ENCODE data around the gene NUP50.

Gene NUP50

GRCh38 chr22:45200860-45201511 is 37.3 kb downstream of the NUP50 start:
- TF ChIP-seq CTCF (IDR thresholded peaks at IDR 0.05; ENCODE audit: extremely low read depth, missing control alignments) = no peak
- peak; percentile 9 for DNase-seq (ENCODE audit: low spot score)

- TF ChIP-seq CTCF (IDR thresholded peaks at IDR 0.05; ENCODE audit: extremely low read depth, missing control alignments) = no peak
- peak; percentile 10 for DNase-seq (ENCODE audit: low spot score)
Measured at GRCh38 chr22:45201678-45202332, 38.1 kb downstream of the NUP50 start.

- DNase-seq (ENCODE audit: low spot score) = no peak
- TF ChIP-seq CTCF (IDR thresholded peaks at IDR 0.05; ENCODE audit: extremely low read depth, missing control alignments) = no peak
Measured at GRCh38 chr22:45202333-45203149, 38.8 kb downstream of the NUP50 start.

GRCh38 chr22:45203150-45203951 is 39.6 kb downstream of the NUP50 start:
- no peak for DNase-seq (ENCODE audit: low spot score)
- TF ChIP-seq CTCF (IDR thresholded peaks at IDR 0.05; ENCODE audit: extremely low read depth, missing control alignments) = no peak

- no peak for DNase-seq (ENCODE audit: low spot score)
- no peak for TF ChIP-seq CTCF (IDR thresholded peaks at IDR 0.05; ENCODE audit: extremely low read depth, missing control alignments)
Measured at GRCh38 chr22:45204241-45204640, 40.5 kb downstream of the NUP50 start.

- no peak for TF ChIP-seq CTCF (IDR thresholded peaks at IDR 0.05; ENCODE audit: extremely low read depth, missing control alignments)
- no peak for DNase-seq (ENCODE audit: low spot score)
Measured at GRCh38 chr22:45204819-45205218, 41.1 kb downstream of the NUP50 start.
